Mucosa of descending colon (tissue), 3 donors: ENCODE results near the gene WDR31. TPM values are rescaled to one million over a fixed set of nuclear protein-coding genes. Genes with fewer than 3 reads are reported as not detected.
"Not testable (repeated sequence)": the region's sequence is repeated elsewhere in the genome, so short reads cannot be mapped to it uniquely, and the experiment has no call there.

ENCODE experiments used
- ATAC-seq: fragments of 200-7000 bp; cut with Tn5 transposase; one replicate; pipeline ENCODE4 v1.9.1; 2020; ENCODE audit warnings: mild to moderate bottlenecking, moderate library complexity
- DNase-seq, 3 donors: peaks; one replicate each; pipeline ENCODE4 v3.0.0-alpha.2; 2020
- H3K36me3 ChIP-seq: fragments of 200-600 bp; one replicate; pipeline ENCODE4 v1.8.0; 2021; ENCODE audit warnings: low read depth, mild to moderate bottlenecking
- H3K4me1 ChIP-seq: fragments of 200-600 bp; one replicate; pipeline ENCODE4 v1.8.0; 2021; ENCODE audit warnings: low read depth, mild to moderate bottlenecking
- H3K4me3 ChIP-seq: fragments of 200-600 bp; one replicate; pipeline ENCODE4 v1.8.0; 2021; ENCODE audit warnings: mild to moderate bottlenecking
- H3K9me3 ChIP-seq: fragments of 200-600 bp; one replicate; pipeline ENCODE4 v1.8.0; 2021; ENCODE audit warnings: mild to moderate bottlenecking
- intact Hi-C, 2 donors: fragments of 100-400 bp; cut with DNase I in 1 of 2; cut with micrococcal nuclease in 1 of 2; formaldehyde crosslinking; loops; one replicate each; pipeline versions ENCODE4 v1.11.0 to v1.11.1; 2022; cut with DNase I, micrococcal nuclease
- total RNA-seq, 3 donors: library from RNA; stranded (reverse); fragmentation: NEBNext Ultra II Directional in 2 of 3; extraction: Animal tissue kit (Norgen Biotek cat#: 25700) in 2 of 3; gene quantifications; one replicate each; pipeline versions ENCODE4 v1.2.1 to v1.2.4, GENCODE V29; 2021 to 2023
- TF ChIP-seq, protein P1 (sequence below): fragments of 200-600 bp; IDR thresholded peaks from one replicate; pipeline ENCODE4 v1.8.0; 2022; ENCODE audit warnings: antibody characterized with exemption, mild to moderate bottlenecking
- donor health status: DM: no; HTN: no; CAD: no; lungs with moderate emphysema.
- donor health status: DM: no; HTN: no; CAD: no.
- donor health status: DM: no; HTN: yes; CAD: no.

The WDR31 gene
- total RNA-seq, 3 donors from 2014 or later: 2.6 to 4.6 (median 3.3) TPM

DNA sequence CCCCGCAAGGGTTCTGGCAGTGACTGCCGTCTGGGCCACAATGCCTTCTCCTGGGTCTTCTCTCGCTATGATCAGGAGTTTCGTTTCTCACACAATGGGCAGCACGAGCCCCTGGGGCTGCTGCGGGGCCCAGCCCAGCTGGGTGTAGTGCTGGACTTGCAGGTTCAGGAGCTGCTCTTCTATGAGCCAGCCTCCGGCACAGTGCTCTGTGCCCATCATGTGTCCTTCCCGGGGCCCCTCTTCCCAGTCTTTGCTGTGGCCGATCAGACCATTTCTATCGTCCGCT, 29.7 kb upstream of the WDR31 start:
- H3K9me3 ChIP-seq: no peaks in the 10 kb centered on the region
- H3K36me3 ChIP-seq: peaks cover 8% of the 10 kb centered on the region
- intact Hi-C loops: no loop called here
- no peak for ATAC-seq
- H3K4me1 ChIP-seq: peaks cover 4% of the 10 kb centered on the region
- TF ChIP-seq, protein P1, sequence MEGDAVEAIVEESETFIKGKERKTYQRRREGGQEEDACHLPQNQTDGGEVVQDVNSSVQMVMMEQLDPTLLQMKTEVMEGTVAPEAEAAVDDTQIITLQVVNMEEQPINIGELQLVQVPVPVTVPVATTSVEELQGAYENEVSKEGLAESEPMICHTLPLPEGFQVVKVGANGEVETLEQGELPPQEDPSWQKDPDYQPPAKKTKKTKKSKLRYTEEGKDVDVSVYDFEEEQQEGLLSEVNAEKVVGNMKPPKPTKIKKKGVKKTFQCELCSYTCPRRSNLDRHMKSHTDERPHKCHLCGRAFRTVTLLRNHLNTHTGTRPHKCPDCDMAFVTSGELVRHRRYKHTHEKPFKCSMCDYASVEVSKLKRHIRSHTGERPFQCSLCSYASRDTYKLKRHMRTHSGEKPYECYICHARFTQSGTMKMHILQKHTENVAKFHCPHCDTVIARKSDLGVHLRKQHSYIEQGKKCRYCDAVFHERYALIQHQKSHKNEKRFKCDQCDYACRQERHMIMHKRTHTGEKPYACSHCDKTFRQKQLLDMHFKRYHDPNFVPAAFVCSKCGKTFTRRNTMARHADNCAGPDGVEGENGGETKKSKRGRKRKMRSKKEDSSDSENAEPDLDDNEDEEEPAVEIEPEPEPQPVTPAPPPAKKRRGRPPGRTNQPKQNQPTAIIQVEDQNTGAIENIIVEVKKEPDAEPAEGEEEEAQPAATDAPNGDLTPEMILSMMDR: no peak
- H3K4me3 ChIP-seq: no peak overlapping the region
- no peak for DNase-seq

- H3K4me1 ChIP-seq: peaks cover 4% of the 10 kb centered on the region
- intact Hi-C loops: no loop called here
- DNase-seq (no peak), ATAC-seq (no peak)
- no peak overlapping the region for H3K4me3 ChIP-seq
- H3K9me3 ChIP-seq: no peaks in the 10 kb centered on the region
- H3K36me3 ChIP-seq: peaks cover 3% of the 10 kb centered on the region
- TF ChIP-seq, protein P1: no peak
Measured at GRCh38 chr9:113368982-113369854, 29.1 kb upstream of the WDR31 start.

DNA sequence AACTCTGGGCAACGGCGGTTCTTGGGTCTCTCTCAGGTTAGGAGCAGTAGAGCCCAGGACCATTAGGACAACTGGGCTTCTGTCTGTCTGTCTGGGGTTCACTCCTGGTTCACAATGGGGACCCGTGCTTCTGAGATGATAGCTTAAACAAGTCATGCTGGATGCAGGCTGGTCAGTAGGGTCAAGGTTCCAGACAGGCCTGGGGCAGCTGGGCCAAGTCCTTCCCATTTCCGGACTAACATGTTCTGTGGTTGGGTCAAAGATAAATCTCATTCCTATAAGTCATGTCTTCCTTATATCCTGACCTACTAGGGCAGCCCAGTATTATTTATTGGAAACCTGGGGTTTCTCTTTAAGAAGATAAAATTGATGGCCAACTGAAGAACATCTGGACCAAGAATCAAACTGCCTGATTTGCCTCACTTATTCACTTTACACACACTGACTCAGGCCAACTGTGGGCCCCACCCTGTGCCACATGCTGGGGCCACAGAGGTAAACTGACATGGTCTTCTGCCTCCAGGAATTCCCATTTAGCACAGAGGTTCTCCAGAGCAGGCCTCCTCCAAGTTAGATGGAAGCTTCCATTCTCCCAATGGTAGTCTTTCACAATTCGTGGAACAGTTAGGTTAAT, 28.4 kb upstream of the WDR31 start:
- no peaks in the 10 kb centered on the region for H3K4me1 ChIP-seq
- no peak for DNase-seq
- intact Hi-C loops: no loop called here
- TF ChIP-seq, protein P1: no peak
- no peak for ATAC-seq
- no peaks in the 10 kb centered on the region for H3K9me3 ChIP-seq
- no peaks in the 10 kb centered on the region for H3K36me3 ChIP-seq
- no peak overlapping the region for H3K4me3 ChIP-seq

DNA sequence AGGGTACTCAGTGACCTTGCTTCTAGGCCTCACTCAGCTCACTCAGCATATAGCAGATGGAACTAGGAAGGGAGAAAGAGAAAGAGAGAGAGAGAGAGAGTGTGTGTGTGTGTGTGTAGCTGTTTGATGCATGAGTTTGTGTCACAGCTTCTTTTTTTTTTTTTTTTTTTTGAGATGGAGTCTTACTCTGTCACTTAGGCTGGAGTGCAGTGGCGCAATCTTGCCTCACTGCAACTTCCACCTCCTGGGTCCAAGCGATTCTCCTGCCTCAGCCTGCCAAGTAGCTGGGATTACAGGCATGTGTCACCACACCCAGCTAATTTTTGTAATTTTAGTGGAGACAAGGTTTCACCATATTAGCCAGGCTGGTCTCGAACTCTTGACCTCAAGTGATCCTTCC, 25.6 kb upstream of the WDR31 start:
- ATAC-seq, DNase-seq, H3K4me1 ChIP-seq, H3K9me3 ChIP-seq, H3K4me3 ChIP-seq, intact Hi-C loops, H3K36me3 ChIP-seq: not testable (repeated sequence)

GRCh38 chr9:113364951-113365350, 24.9 kb upstream of the WDR31 start:
- no peaks in the 10 kb centered on the region for H3K9me3 ChIP-seq
- TF ChIP-seq, protein P1: no peak
- H3K36me3 ChIP-seq: no peaks in the 10 kb centered on the region
- DNase-seq (no peak), ATAC-seq (no peak)
- no peaks in the 10 kb centered on the region for H3K4me1 ChIP-seq
- intact Hi-C loops: no loop called here
- H3K4me3 ChIP-seq: no peak overlapping the region

- no peak for ATAC-seq
- TF ChIP-seq, protein P1: no peak
- Histone ChIP-seq H3K9me3 (no peaks in the 10 kb centered on the region), H3K36me3 (no peaks in the 10 kb centered on the region), H3K4me1 (no peaks in the 10 kb centered on the region), H3K4me3 (no peak overlapping the region)
- intact Hi-C loops: no loop called here
- DNase-seq: no peak
Measured at GRCh38 chr9:113363336-113363735, 23.3 kb upstream of the WDR31 start.
